ELF-1 (cell line): ENCODE data around the gene PPFIA2.

ENCODE experiments used
- DNase-seq: peaks from one replicate; pipeline ENCODE4 v3.0.0-alpha.2; 2016; ENCODE audit warnings: low read depth, low spot score

Gene PPFIA2

GRCh38 chr12:81759190-81760051 lies at the start of gene PPFIA2:
PPFIA2 (minus strand) TSS chr12:81759350.
- peak; percentile 37 for DNase-seq

- DNase-seq, result peak; percentile 49
Measured at GRCh38 chr12:81800298-81801148, 41.4 kb upstream of the PPFIA2 start.

- DNase-seq, result peak; percentile 30
Measured at GRCh38 chr12:81798294-81798693, 39.1 kb upstream of the PPFIA2 start.

GRCh38 chr12:81797100-81797499 lies 38.0 kb upstream of the PPFIA2 start:
- DNase-seq, result no peak

- DNase-seq, result no peak
Measured at GRCh38 chr12:81792666-81793065, 33.5 kb upstream of the PPFIA2 start.

GRCh38 chr12:81779216-81779615 lies 20.1 kb upstream of the PPFIA2 start:
- DNase-seq, result no peak

GRCh38 chr12:81778719-81779118 lies 19.6 kb upstream of the PPFIA2 start:
- DNase-seq, result no peak

GRCh38 chr12:81758421-81759189 lies 545 bp downstream of the PPFIA2 start:
- DNase-seq, result peak; percentile 41

- no peak for DNase-seq
Measured at GRCh38 chr12:81757731-81758365, 1.3 kb downstream of the PPFIA2 start.

- DNase-seq, result no peak
Measured at GRCh38 chr12:81729781-81730180, 29.4 kb downstream of the PPFIA2 start.

- no peak for DNase-seq
Measured at GRCh38 chr12:81727391-81727790, 31.8 kb downstream of the PPFIA2 start.

- no peak for DNase-seq
Measured at GRCh38 chr12:81726634-81727033, 32.5 kb downstream of the PPFIA2 start.

GRCh38 chr12:81723361-81723760 lies 35.8 kb downstream of the PPFIA2 start:
- DNase-seq, result no peak

- DNase-seq, result no peak
Measured at GRCh38 chr12:81722004-81722403, 37.1 kb downstream of the PPFIA2 start.

GRCh38 chr12:81718616-81719015 lies 40.5 kb downstream of the PPFIA2 start:
- DNase-seq, result no peak

GRCh38 chr12:81712536-81712935 lies 46.6 kb downstream of the PPFIA2 start:
- no peak for DNase-seq

GRCh38 chr12:81705586-81705985 lies 53.6 kb downstream of the PPFIA2 start:
- DNase-seq, result no peak

- DNase-seq, result no peak
Measured at GRCh38 chr12:81699551-81699950, 59.6 kb downstream of the PPFIA2 start.

- no peak for DNase-seq
Measured at GRCh38 chr12:81692008-81692407, 67.1 kb downstream of the PPFIA2 start.

GRCh38 chr12:81683881-81684280 lies 75.3 kb downstream of the PPFIA2 start:
- no peak for DNase-seq

- no peak for DNase-seq
Measured at GRCh38 chr12:81679614-81680013, 79.5 kb downstream of the PPFIA2 start.
